NT2/D1 (cell line): ENCODE results near the gene DYNC2H1.

ENCODE experiments used
- SUZ12 ChIP-seq: IDR thresholded peaks from 2 replicates; pipeline ENCODE4 v1.6.1; 2011; ENCODE audit not compliant: insufficient read length, insufficient read depth; ENCODE audit errors: extremely low read depth
- YY1 ChIP-seq: IDR thresholded peaks from 2 replicates; pipeline ENCODE4 v1.6.1; 2011; ENCODE audit not compliant: insufficient read length, insufficient read depth
- ZNF274 ChIP-seq: IDR thresholded peaks from 2 replicates; pipeline ENCODE4 v1.6.1; 2011; ENCODE audit warnings: mild to moderate bottlenecking, low read depth, low read length

DNA sequence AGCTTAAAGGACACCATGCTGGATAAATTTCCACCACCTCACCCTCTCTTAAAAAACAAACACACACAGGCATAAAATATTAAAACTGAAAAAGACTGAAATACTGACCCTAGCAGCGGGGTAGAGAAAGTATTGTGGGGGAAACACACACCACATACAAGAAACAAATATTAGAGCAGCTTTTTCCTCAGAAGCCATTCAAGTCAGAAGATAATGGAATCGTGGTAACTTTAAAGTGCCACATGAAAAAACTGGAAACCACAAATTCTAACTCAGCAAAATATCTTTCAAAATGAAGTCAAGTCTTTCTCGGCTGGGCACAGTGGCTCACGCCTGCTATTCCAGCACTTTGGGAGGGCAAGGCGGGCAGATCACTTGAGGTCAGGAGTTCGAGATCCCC is 223.2 kb downstream of the DYNC2H1 start:
- TF ChIP-seq YY1 (no peak), SUZ12 (no peak), ZNF274 (no peak)
